Neutrophil (primary cell): ENCODE measurements around the gene TLE7.

Source experiments
- H3K27ac ChIP-seq: fragments of 200-600 bp; sonication (generic); 2 replicates; pipeline ENCODE4 v1.5.1; 2016; ENCODE audit warnings: mild to moderate bottlenecking, moderate library complexity
- H3K27me3 ChIP-seq: fragments of 200-600 bp; sonication (generic); 2 replicates; pipeline ENCODE4 v1.6.0; 2016; ENCODE audit warnings: mild to moderate bottlenecking
- H3K36me3 ChIP-seq: fragments of 200-600 bp; sonication (generic); 2 replicates; pipeline ENCODE4 v1.5.1; 2017
- H3K4me1 ChIP-seq, 2 experiments: fragments of 200-600 bp in 1 of 2; sonication (generic) in 1 of 2; 1 replicate in 1 of 2; 2 replicates in 1 of 2; pipeline versions ENCODE4 v1.5.1 to v1.6.1; 2013 to 2016; ENCODE audit warnings: low read depth in 1 of 2, low read length in 1 of 2, mild to moderate bottlenecking in 1 of 2, moderate library complexity in 1 of 2; ENCODE audit not compliant: control insufficient read depth in 1 of 2, insufficient read depth in 1 of 2
- H3K4me3 ChIP-seq, 2 experiments: fragments of 200-600 bp in 1 of 2; sonication (generic) in 1 of 2; 1 replicate in 1 of 2; 2 replicates in 1 of 2; pipeline ENCODE4 v1.5.1; 2013 to 2016; ENCODE audit warnings: low read depth in 1 of 2, low read length in 1 of 2, mild to moderate bottlenecking in 1 of 2, moderate library complexity in 1 of 2
- H3K9me3 ChIP-seq: fragments of 200-600 bp; sonication (generic); 2 replicates; pipeline ENCODE4 v1.5.1; 2016
- CTCF ChIP-seq: fragments of 200-600 bp; sonication (generic); IDR thresholded peaks from 2 replicates; pipeline ENCODE4 v1.5.1; 2016; ENCODE audit warnings: antibody characterized with exemption

Gene TLE7

GRCh38 chr16:71380831-71381230 lies 61.0 kb downstream of the TLE7 start:
- H3K27me3 ChIP-seq: peaks cover under 1% of the 10 kb centered on the region
- no peaks in the 10 kb centered on the region for H3K36me3 ChIP-seq
- no peaks in the 10 kb centered on the region for H3K9me3 ChIP-seq
- no peak overlapping the region for H3K27ac ChIP-seq
- no peaks in the 10 kb centered on the region for H3K4me1 ChIP-seq
- TF ChIP-seq CTCF: no peak
- no peak overlapping the region for H3K4me3 ChIP-seq
